Activated gamma-delta T cell treated with anti-CD3 and anti-CD28 coated beads, Interleukin-2, amount 50 U/mL, for 16 hours (primary cell): ENCODE measurements around the gene MGMT.

ENCODE experiments used
- DNase-seq: peaks from one replicate; pipeline ENCODE4 v3.0.0-alpha.2; 2020; ENCODE audit warnings: low read depth

The MGMT gene

DNA sequence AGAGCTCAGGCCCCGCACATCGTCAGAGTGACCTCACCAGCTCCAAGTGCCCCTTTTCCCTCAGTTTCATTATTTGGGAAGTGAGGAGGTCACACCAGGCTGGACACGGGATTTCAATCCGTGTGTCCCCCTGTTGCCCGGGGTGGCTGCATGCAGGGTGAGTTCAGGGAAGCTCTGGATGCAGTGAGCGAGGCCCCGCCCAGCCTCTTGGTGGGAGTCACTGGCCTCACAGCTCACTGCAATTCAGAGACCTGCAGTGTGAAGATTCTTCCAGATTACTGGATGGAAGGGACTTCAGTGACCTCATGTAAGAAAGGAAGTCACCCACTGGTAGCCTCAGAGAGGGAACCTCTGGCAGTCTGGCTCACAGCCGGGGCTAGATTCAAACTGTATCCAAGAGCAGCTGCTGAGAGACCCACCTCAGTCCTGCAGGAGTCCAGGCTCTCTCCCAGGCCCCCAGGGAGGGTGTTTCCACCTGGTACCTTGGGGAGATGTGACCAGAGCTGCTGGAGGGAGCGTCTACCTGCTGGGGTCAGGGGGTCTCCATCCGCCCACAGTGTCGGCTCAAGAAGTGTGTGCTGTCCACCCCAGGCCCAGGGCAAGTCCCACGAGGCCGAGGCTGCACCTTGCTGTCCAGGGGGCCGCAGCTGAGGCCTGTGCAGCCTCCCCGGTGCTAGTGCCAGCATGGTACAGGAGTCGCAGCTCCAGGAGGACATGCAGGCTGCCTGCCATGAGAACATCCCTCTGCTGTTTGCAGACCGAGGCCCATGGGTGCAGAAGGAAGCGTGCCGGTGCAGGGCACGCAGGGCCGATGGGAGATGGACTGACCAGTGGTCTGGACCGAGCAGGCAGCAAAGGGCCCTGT lies 54.4 kb downstream of the MGMT start:
- DNase-seq: no peak

DNA sequence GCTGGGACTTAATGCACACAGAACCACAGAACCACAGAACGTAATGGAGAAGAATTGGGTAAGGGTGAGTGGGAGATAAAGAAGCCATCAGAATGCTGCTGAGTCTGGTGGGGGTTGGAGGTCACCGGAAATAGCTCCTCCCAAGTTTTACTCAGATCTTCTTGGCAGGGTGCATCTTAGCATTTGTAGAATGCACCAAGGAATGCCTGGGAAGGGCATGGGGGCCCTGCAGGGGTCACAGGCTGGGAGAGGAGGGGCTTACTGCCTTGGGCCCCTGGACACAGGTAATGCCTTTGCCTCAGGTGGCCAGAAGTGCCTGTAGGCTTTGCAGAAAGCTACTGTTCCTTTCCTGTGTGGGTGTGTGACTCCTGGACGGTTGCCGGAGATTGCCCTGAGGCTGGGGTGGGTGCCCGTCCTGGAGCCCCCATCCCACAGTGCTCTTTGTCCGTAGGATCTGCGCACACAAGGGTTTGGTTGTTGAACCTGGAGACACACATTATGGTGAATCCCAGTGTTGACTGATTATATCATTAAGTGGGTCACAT lies 55.1 kb downstream of the MGMT start:
- DNase-seq: no peak

DNA sequence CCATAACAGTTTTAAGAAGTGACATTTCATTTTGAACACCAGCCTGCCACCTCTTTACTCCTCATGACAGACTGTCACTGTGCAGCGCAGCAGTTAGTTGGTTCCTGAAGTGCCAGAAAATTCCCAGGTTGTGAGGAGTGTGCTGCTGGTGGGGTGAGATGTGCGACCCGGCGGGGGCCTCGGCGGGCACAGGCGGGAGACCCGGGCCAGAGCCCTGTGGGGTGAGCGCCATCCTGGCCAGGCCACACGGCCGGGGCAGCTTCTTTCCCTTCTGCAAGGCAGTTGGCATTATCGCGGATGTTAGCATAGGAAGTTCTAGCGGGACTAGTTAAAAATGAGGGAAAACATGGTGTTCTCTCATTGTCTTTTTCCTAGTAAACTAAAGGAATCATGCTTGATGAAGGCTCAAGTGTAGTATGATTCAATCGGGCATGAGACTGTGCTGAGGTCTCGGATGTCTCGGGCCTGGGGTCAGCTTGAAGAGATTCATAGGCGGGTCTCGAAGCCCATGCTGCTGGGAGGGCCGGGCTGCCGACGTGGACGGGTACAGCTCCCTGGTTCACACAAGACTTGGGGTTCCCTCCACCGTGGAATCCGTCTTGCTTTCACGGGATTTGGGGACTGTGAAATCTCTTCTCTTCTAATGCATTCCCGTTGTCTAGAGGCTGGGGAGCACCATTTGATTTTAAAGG lies 56.1 kb downstream of the MGMT start:
- no peak for DNase-seq

DNA sequence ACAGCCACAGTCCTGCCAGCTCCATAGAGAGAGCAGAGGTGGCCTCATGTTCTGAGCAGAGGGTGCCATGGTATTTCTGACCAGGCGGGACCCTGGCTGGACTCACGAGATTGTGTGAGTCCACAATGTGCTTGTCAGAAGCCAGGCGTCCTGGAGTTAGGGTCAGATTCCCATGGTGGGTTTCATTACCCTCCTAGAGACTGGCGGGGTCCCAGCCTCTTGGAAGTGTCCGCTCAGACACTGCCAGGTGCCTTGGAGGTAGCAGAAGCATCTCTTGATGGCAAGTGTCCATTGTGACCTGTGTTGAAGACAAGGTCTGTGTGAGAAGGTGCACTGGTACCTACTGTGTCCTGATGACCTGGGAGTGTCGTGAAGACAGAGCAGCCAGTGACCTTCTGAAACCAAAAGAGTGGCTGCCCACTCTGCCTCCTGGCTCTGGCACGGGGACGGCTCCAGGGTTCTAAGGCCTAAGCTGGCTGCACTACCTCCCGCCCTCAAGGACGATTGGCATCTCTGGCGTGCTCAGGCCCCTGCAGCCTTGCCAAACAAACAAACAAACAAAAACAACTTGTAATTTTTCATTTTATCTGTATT lies 56.8 kb downstream of the MGMT start:
- no peak for DNase-seq

DNA sequence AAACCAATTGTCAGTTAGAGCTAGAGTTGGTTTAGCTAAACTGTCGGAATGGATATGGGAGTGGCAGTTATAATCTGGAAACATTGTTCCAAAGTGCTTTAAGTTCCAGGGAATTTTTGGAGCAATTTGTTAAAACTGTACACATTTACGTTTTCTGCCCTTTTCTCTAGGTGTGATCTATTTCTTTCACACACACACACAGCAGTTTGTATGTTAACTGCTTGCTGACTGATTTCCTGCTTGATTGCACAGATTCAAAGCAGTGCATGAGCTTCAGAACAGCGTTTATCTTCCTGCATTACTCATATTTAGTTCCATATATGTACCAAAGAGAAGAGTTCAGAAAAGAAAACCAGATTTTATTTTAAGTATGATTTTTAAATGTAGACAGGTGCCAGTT lies 57.9 kb downstream of the MGMT start:
- no peak for DNase-seq

DNA sequence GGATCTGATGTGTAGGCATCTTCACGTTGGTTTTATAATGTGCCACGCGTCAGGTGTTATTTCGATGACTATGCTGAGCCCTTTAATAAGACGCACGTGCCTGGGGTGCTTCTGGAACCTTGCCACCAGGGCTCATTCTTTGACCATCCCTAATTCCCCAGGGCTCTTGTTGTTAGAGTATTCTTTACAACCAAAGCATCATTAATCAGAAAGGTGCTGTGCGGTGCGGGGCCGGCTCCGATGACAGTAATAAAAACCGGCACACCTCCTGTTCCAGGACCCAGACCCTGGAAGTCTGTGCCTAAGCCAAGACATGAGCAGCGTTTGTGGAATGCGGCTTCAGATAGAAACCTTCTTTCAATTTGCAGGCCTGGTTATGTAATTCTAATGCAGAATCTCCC lies 58.4 kb downstream of the MGMT start:
- no peak for DNase-seq

DNA sequence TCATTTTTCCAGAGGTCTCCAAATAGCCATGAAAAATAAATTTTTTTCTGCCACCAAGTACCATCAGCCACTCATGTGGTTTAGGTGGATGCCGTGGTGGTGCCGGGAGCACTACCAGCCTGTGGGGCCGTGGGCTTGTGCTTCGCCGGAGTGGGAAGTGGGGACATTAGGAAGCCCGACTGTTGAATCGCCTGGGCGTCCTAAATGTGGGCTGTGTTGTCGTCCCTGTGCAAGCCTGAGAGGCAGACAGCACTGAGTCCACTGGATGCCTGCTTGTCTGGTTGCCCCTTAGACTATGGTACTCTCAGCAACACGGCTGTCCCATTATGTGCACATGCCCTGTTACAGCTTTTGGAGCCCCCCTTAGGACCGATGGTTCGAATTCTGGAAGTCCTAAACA lies 59.9 kb downstream of the MGMT start:
- DNase-seq: no peak

DNA sequence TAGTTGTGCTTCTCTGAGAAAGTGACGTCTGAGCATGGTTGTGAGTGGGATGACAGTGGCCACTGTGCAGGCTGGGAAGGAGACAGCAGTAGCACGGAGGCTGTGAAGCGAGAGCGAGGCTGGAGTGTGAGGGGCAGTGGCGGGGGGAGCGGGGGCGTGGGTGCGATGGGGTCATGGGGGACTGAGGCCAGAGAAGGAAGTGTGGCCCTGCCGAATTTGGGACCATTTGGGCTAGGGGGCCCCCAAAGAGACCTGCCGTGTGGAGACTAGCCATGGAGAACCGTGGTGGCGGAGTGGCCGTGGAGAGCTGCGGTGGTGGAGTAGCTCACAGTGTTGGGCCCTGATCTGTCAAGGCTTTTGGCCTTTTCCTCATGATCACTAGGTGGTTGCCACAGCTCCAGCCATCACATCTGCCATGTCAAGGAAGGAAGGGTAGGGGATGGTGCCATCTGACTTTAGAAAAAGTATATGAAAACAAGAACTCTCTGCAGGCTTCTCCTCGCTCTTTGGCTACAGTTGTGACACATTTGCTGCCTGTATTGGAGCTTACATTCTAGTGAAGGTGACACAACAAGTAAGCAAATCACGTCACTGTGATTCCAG lies 61.4 kb downstream of the MGMT start:
- no peak for DNase-seq

DNA sequence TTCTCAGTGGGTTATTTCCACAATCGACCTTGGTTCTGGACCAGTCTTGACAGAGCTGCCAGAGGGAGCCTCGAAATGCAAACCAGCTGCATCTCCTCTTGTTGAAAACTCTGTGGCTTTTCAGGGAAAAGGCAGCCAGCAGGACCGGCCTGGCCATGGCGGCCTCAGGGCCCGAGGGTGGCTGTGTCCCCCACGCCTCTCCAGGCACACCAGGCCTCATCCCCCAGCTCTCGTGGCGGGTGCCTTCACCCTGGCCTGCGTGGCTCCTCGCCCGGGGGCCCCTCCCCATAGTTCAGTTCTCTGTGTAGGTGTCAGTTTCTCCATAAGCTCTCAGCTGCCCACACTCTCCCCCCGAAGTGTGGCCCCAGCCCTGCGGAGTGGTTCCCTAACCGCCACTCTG lies 63.5 kb downstream of the MGMT start:
- DNase-seq: no peak

DNA sequence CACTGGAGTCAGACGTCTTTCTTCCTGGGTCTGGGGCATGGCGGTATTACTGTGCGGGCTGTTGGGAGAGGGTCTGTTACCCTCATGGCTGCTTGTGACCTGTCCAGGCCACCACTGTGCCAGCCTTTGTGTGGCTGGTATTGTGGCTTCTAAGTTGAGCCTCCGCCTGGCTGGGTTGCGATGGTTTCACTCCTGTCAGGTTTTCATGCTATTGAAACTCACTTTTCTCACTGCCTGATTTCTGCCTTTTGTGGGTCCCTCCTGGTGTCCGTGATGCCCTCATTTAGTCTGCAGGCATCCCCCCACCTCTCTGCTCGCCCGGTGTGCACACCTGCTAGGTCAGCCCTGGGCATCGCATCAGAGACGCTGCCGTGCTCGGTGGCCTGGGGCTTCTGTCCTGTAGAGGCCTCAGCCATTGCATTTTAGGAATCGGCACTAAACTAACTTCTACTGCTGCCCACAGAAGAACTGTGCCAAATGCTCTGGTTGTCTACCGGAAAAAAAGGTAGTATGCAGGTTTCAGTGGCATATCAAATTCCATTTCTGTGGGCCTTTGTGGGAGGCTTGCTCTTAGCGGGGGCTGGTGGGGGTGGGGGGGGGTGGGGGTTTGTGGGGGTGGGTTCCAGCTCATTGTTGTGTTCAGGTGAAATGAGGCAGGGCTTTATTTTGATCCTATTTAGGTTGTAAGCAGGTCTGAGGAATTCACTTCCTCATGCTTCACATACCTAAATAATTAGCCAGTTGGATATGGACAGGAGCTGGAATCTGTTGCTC lies 64.3 kb downstream of the MGMT start:
- no peak for DNase-seq

DNA sequence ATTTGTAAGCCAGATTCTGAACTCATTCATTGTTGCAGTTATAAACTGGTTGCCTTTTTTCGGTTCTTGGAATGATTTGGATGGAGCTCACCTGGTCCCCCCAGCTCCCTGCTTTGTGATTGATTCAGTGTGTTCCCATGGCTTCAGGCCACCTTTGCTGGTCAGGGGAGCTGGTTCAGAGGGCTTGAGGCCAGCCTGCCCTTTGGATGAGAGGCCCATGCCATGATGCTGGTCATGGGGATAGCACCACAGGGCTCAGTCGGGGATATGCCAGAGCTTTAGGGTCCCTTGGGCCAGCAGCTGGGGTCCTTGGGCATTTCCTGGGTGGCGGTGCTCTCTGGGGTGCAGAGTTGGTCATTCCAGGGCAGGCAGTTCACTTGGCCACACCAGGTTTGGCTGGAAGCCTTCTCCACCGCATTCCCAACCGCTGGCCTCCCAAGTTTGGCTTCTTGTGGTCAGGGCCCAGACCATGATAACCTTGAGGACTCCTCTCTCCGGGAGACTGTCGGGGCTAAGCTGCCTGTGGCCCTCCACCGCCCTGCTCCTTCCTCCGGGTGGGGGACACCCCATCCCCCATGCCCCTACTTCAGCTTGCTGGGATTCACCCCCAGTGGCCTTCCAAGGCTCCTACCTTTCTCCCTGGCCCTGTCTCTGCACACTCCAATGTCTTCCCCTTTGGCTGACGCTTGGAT lies 65.1 kb downstream of the MGMT start:
- no peak for DNase-seq

DNA sequence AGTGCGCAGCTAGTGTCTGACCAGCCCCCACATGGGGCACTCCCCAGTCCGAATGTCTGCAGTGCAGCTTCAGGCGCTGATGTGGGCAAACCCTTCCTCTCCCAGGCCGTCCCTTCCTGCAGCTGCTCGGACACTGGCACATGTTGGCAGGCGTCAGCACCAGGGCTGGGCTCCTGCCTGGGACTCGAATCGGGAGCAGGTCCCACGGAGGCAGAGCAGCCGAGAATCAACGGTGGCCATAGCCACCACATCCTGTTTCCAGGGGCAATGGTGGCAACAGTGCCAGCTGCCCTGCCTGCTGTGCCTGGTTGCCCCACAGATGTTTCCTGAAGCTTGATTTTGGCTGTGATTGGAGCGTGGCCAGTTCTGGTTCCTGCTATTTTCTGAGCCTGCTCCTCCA lies 65.8 kb downstream of the MGMT start:
- no peak for DNase-seq

DNA sequence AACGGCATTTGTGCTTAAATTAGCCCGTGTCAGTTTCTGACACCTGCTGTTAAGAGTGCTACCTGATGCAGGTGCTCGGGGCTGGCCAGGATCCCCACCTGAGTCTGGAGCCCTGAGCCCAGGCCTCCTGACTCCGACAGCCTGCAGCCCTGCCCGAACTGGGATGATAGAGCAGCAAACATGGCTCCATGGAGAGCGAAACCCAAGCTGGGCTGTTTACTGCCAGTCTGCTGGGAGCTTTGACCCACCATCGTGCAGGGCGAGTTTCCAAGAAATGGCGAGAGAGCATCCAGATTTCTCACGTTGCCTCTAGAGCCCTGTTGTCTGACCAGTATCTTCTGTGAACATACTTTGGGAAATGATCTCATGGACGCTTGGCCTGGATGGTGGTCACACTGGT lies 66.2 kb downstream of the MGMT start:
- DNase-seq: no peak

DNA sequence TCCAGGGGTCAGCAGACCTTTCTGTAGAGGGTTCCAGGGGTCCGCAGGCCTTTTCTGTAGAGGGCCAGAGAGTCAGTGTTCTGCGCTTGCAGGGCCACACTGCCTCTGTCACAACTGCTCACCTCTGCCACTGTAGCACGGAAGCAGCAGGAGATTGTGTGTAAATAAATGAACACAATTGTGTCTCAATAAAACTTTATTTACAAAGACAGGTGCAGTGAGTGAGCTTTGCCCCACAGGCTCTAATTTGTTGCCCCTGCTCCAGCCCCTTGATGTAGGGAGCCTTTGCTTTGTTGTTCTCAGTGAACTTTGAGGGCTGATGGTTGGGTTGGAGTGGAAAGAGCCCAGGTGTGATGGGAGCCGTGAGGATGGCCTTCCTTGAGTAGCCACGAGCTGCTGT lies 67.8 kb downstream of the MGMT start:
- DNase-seq: no peak

DNA sequence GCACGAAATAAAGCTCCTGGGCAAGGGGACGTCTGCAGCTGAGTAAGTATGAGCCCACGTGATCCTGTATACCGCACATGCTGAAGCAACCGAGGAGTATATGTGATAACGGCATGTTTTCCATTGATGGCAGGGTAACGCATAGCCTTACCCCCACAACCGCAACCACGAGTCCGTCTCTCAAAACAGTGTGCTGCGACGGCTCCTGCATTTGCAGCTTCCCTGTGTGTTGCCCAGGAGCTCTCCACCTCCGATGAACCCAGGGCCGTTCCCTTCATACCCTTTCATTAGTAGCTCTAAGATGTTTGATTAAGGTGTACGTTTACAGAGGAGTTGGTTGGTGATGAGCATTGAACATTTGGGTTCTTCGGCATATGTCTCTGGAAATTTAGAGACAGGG lies 69.3 kb downstream of the MGMT start:
- no peak for DNase-seq

DNA sequence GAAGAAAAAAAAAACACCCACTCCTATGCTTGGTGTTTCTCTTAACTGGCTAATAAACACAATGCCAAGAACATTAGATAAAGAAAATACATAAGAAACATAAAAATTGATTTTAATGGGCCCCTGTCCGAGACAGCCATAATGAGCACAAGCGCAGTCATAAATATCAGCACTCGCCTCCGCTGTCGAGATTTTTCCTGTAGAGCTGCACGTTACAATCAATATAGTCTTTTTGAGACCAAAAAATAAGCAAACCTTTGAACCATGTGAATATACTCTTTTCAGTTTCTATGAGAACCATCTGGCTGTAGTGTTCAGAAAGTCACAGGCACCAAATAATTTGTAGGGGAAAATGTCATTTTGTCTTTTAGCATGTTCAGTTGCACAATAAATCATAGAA lies 70.1 kb downstream of the MGMT start:
- DNase-seq: no peak

DNA sequence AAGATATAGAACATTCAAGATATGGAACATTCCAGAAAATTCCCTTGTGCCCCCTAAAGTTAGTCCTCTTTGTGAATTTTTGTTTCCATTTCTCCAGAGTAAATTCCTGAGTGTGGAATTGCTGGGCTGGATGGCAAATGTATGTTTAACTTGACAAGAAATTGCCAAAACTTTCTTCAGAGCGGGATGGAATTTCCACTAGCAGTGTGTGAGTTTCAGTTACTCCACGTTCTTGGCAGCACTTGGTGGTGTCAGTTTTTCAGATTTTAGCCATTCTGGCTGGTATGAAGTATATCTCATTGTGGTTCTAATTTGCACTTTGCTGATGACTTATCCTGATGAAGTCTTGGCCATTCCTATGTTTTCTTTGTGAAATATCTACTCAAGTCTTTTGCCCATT lies 71.2 kb downstream of the MGMT start:
- DNase-seq: no peak

DNA sequence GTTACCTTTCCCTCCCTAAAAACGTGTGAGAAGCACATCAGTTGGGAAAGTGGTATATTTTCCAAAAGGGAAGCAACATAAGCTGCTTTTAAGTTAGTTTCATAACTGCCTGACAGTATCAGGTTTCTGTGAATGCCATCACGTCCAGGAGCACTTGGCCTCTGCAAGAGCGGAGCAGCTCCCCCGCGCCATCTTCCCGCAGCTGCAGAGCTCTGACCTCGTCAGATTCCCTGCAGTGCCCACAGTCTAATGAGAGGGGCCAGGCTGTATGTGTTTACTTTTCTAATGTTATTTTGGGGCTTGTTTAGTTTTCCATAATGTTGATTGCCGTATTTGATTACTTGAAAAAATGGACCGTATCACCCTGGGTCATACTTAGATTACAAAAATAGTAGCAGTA lies 74.2 kb downstream of the MGMT start:
- DNase-seq: no peak

DNA sequence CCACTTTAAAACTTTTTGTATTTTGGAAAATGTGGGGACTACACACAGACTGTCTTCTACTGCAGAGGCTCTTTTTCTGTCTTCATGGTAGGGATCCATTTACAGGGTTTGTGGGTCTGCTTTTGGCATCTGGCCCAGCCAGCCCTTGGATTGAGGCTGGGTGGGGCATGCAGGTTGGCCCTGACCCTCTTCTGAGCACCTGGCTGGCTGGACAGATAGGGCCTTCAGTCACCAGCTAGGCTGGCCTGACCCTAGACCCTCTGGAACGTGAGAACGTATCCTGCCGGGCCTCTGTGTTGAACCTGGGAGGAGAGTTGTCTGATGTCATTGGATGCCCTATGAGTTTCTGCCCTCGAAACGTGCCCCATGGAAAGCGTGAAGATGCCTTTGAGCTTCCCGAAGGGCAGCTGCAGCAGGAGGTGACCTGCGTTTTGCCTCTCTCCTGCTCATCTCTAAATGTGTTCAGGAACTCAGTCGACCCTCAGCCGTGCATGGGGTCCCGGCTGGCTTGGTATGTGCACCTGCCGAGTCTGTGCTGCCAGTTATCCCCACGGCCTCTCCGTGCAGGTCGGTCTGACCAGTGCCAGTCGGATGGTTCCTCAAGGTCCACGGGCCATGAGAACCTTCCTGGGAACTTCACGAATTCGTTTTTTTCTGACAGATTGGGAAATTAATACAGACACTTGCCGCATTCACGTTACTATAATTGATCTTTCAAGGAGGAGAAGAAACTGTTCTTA lies 74.9 kb downstream of the MGMT start:
- DNase-seq: no peak

DNA sequence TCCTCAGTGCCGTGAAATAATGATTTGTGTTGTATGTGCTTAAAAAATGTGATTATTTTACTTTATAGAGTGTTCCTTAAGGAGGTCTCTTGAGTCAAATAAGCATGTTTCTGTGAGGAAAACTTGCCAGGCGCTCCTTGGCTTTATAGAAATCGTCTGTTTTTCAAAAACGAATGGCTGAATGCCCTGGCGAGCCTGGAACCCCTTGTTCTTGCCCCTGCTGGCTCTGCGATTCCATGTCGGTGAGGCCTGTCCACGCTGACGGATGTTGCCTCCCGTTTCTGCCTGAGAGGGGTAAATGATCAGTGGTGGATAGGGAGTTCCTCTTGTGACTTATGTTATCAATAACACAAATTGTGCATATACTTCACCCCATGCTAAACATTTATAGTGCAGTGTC lies 75.5 kb downstream of the MGMT start:
- DNase-seq: no peak
